Psoas muscle (tissue), 8 donors: Measurements from ENCODE around the gene SDR9C7. TPM values are rescaled to one million over a fixed set of nuclear protein-coding genes. Genes with fewer than 3 reads are reported as not detected.
"Not testable (repeated sequence)": the region's sequence is repeated elsewhere in the genome, so short reads cannot be mapped to it uniquely, and the experiment has no call there.

Source experiments
- ATAC-seq, 4 donors: fragments of 200-7000 bp; cut with Tn5 transposase; one replicate each; pipeline ENCODE4 v1.9.1; 2020; ENCODE audit warnings: moderate library complexity in 3 of 4, mild to moderate bottlenecking in 2 of 4
- DNase-seq, 2 donors: peaks; one replicate each; pipeline ENCODE4 v3.0.0-alpha.2; 2020
- H3K27ac ChIP-seq: fragments of 200-600 bp; one replicate; pipeline ENCODE4 v1.8.0; 2022
- H3K27me3 ChIP-seq, 3 donors: fragments of 200-600 bp in 1 of 3; one replicate each; pipeline versions ENCODE4 v1.6.1 to v1.8.0; 2013 to 2022; ENCODE audit warnings: low read length in 2 of 3, mild to moderate bottlenecking in 2 of 3, moderate library complexity in 1 of 3; ENCODE audit not compliant: insufficient read depth in 3 of 3
- H3K36me3 ChIP-seq, 2 donors: fragments of 200-600 bp in 1 of 2; one replicate each; pipeline versions ENCODE4 v1.6.1 to v1.8.0; 2013 to 2022; ENCODE audit warnings: low read depth in 1 of 2, mild to moderate bottlenecking in 1 of 2, moderate library complexity in 1 of 2; ENCODE audit not compliant: insufficient read depth in 1 of 2
- H3K4me1 ChIP-seq: fragments of 200-600 bp; one replicate; pipeline ENCODE4 v1.8.0; 2022
- H3K4me3 ChIP-seq: fragments of 200-600 bp; one replicate; pipeline ENCODE4 v1.8.0; 2022; ENCODE audit warnings: mild to moderate bottlenecking
- H3K9me3 ChIP-seq: fragments of 200-600 bp; one replicate; pipeline ENCODE4 v1.8.0; 2022
- CTCF ChIP-seq: fragments of 200-600 bp; IDR thresholded peaks from one replicate; pipeline ENCODE4 v1.8.0; 2022; ENCODE audit warnings: antibody characterized with exemption
- WGBS, 3 donors: extraction: QIAGEN DNeasy Blood & Tissue Kit; methylation state at CpG; one replicate each; pipeline versions ENCODE4 v1.1.6 to v1.1.7; 2013; 5-methylcytosine and 5-hydroxymethylcytosine counted together
- intact Hi-C, 2 donors: fragments of 100-400 bp; cut with DNase I; formaldehyde crosslinking; loops; one replicate each; pipeline versions ENCODE4 v1.11.0 to v1.14.2; 2022
- polyA plus RNA-seq, 3 donors: library from polyadenylated mRNA; stranded (reverse); fragments of 200-250 nt; gene quantifications; one replicate each; pipeline ENCODE4 v1.2.3, GENCODE V29; 2013
- total RNA-seq, 4 donors: library from RNA; stranded (reverse); fragmentation: NEBNext Ultra II Directional in 2 of 4; extraction: Animal tissue kit (Norgen Biotek cat#: 25700) in 2 of 4; gene quantifications; one replicate each; pipeline versions ENCODE4 v1.2.1 to v1.2.4, GENCODE V29; 2021 to 2023
- donor health status: healthy with polysubstance abuse.
- donor health status: DM: no; HTN: no; CAD: no; lungs with moderate emphysema.
- donor health status: Bipolar disorder and iron deficiency.
- donor health status: healthy.
- donor health status: DM: yes; HTN: yes; CAD: no.
- donor health status: DM: no; HTN: no; CAD: no.
- donor health status: DM: no; HTN: no; CAD: no.
- donor health status: DM: yes; HTN: yes; CAD: no.

The SDR9C7 gene
- total and polyA plus RNA-seq, 7 donors, result 0.07 to 0.97 (median 0.22) TPM; not detected in 1

- Histone ChIP-seq H3K9me3 (peaks cover 13% of the 10 kb centered on the region), H3K4me1 (no peaks in the 10 kb centered on the region), H3K27ac (no peak overlapping the region), H3K27me3 (no peaks in the 10 kb centered on the region), H3K4me3 (no peak overlapping the region), H3K36me3 (no peaks in the 10 kb centered on the region)
- WGBS, 3 donors, result 78 to 84% (median 82%) methylated on average over 5 of the region's 5 CpGs
- no peak for ATAC-seq
- intact Hi-C loops, result no loop called here
- no peak for TF ChIP-seq CTCF
- no peak for DNase-seq
These were observed 33.6 kb downstream of the SDR9C7 start for GRCh38 chr12:56900583-56900982.

DNA sequence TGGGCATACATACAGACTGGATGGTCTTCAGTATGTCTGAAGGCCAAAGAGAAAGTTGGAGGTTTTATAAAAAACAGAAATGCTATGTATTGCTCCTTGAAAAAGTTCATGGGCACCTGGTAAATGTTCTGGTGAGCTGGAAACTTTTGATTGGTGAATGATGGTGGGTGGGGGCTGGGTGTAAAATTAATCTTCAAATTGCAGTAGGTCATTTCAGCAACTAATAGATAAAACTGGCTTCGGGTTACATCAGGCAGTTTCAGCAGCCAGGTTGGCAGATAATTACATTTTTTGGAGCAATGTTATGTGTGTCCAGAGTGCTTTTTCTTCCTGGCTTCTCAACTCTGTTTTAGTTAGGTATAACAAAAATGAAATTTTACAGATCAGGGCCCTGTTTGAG, 35.3 kb downstream of the SDR9C7 start:
- TF ChIP-seq CTCF, result no peak
- WGBS, 3 donors, result 64 to 81% (median 66%) methylated on average over 1 of the region's 1 CpG
- Histone ChIP-seq H3K27ac (no peak overlapping the region), H3K4me1 (no peaks in the 10 kb centered on the region), H3K9me3 (peaks cover 13% of the 10 kb centered on the region), H3K36me3 (no peaks in the 10 kb centered on the region), H3K27me3 (no peaks in the 10 kb centered on the region), H3K4me3 (no peak overlapping the region)
- DNase-seq (no peak), ATAC-seq (no peak)
- intact Hi-C loops, result no loop called here

- H3K4me1 ChIP-seq, result no peaks in the 10 kb centered on the region
- ATAC-seq (no peak), DNase-seq (no peak)
- TF ChIP-seq CTCF, result no peak
- H3K9me3 ChIP-seq, result peaks cover 13% of the 10 kb centered on the region
- H3K27ac ChIP-seq, result no peak overlapping the region
- H3K36me3 ChIP-seq, result no peaks in the 10 kb centered on the region
- intact Hi-C loops, result no loop called here
- H3K4me3 ChIP-seq, result no peak overlapping the region
- H3K27me3 ChIP-seq, result no peaks in the 10 kb centered on the region
These were observed 36.3 kb downstream of the SDR9C7 start for GRCh38 chr12:56897844-56898361.

DNA sequence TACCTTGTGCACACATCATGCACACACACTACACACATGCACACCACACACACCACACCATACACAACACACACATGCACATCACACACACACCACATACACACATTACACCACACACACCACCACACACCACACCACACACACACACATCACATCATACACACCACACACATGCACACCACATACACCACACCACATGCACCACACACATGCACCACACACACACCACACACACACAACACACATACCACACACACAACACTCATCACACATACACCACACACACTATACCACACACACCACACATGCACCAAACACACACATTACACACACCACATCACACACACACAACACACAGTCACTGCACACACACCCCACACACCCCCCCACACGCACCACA, 38.1 kb downstream of the SDR9C7 start:
- H3K9me3 ChIP-seq, result peaks cover 12% of the 10 kb centered on the region
- DNase-seq (no peak), ATAC-seq (no peak)
- no peaks in the 10 kb centered on the region for H3K36me3 ChIP-seq
- intact Hi-C loops, result no loop called here
- H3K27me3 ChIP-seq, result no peaks in the 10 kb centered on the region
- no peak overlapping the region for H3K27ac ChIP-seq
- no peaks in the 10 kb centered on the region for H3K4me1 ChIP-seq
- 50 to 67% (median 63%) methylated on average over 1 of the region's 1 CpG for WGBS, 3 donors
- TF ChIP-seq CTCF, result no peak
- H3K4me3 ChIP-seq, result no peak overlapping the region

- Histone ChIP-seq H3K4me1 (no peaks in the 10 kb centered on the region), H3K4me3 (no peak overlapping the region), H3K27ac (no peak overlapping the region), H3K36me3 (no peaks in the 10 kb centered on the region), H3K27me3 (no peaks in the 10 kb centered on the region), H3K9me3 (peaks cover 1% of the 10 kb centered on the region)
- DNase-seq (no peak), ATAC-seq (no peak)
- TF ChIP-seq CTCF, result no peak
- intact Hi-C loops, result no loop called here
- 54 to 67% (median 57%) methylated on average over 5 of the region's 5 CpGs for WGBS, 3 donors
These were observed 39.4 kb downstream of the SDR9C7 start for GRCh38 chr12:56894698-56895368.

DNA sequence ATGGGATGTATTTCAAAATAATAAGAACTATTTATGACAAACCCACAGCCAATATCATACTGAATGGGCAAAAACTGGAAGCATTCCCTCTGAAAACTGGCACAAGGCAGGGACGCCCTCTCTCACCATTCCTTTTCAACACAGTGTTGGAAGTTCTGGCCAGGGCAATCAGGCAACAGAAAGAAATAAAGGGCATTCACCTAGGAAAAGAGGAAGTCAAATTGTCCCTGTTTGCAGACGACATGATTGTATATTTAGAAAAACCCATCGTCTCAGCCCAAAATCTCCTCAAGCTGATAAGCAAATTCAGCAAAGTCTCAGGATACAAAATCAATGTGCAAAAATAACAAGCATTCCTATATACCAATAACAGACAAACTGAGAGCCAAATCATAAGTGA, 42.3 kb downstream of the SDR9C7 start:
- ATAC-seq, H3K27me3 ChIP-seq, intact Hi-C loops, H3K36me3 ChIP-seq, H3K27ac ChIP-seq, H3K4me1 ChIP-seq, DNase-seq, H3K9me3 ChIP-seq, H3K4me3 ChIP-seq: not testable (repeated sequence)
- WGBS, 3 donors, result 66 to 83% (median 80%) methylated on average over 3 of the region's 3 CpGs
